Measurements from ENCODE around the gene C1orf105. TPM values are rescaled to one million over a fixed set of nuclear protein-coding genes. Genes with fewer than 3 reads are reported as not detected.

The C1orf105 gene
- total and polyA plus RNA-seq, 2 of the 8 experiments (the other 6 are each of a cell fraction or from before 2014, with no cell fraction given), result not detected

GRCh38 chr1:172380441-172381244 is 39.8 kb upstream of the C1orf105 start:
- H2BK12ac ChIP-seq (ENCODE audit: low read depth, low read length), result no peak overlapping the region
- no peak overlapping the region for H3K14ac ChIP-seq (ENCODE audit: insufficient read length)
- no peak overlapping the region for H3K27ac ChIP-seq (ENCODE audit: low read depth, low read length)
- H4K20me1 ChIP-seq (replicated peaks in 1 of 2; ENCODE audit: control insufficient read depth in 1 of 2, insufficient read depth in 2 of 2, low read length in 2 of 2), result no peaks in the 10 kb centered on the region
- H3K9ac ChIP-seq (replicated peaks in 1 of 4; ENCODE audit: extremely low read depth in 1 of 4, low read depth in 3 of 4, low read length in 3 of 4), result no peak overlapping the region
- no peak overlapping the region for H2AK5ac ChIP-seq (ENCODE audit: low read depth, low read length)
- no peak overlapping the region for H4K5ac ChIP-seq (ENCODE audit: insufficient read length, low read depth, low read length)
- no peak overlapping the region for H4K8ac ChIP-seq (ENCODE audit: extremely low read depth, insufficient read depth, low read length)
- H3K36me3 ChIP-seq (ENCODE audit: control insufficient read depth in 2 of 4, insufficient read depth in 4 of 4, low read length in 3 of 4), result no peaks in the 10 kb centered on the region
- H4K91ac ChIP-seq (replicated peaks; ENCODE audit: insufficient read length, low read length), result no peak overlapping the region
- H2BK20ac ChIP-seq (ENCODE audit: low read length), result no peak overlapping the region
- H3K18ac ChIP-seq (ENCODE audit: extremely low read depth, low read length), result no peak overlapping the region
- no peak overlapping the region for H3K56ac ChIP-seq (replicated peaks; ENCODE audit: insufficient read length, low read depth, low read length)
- DNase-seq (ENCODE audit: low read depth in 1 of 2, low spot score in 2 of 2), result no peak
- no peaks in the 10 kb centered on the region for H3K79me1 ChIP-seq (ENCODE audit: low read depth, low read length)
- no peaks in the 10 kb centered on the region for H3K9me3 ChIP-seq (ENCODE audit: insufficient read depth in 2 of 2, low read depth in 1 of 2, low read length in 1 of 2)
- H2AFZ ChIP-seq (ENCODE audit: low read length), result no peak overlapping the region
- H3K79me2 ChIP-seq (ENCODE audit: control insufficient read depth in 1 of 2, insufficient read depth in 2 of 2, low read length in 2 of 2), result no peaks in the 10 kb centered on the region
- ChIA-PET CTCF (ENCODE audit: partially characterized antibody) (no interaction called here), POLR2A (ENCODE audit: partially characterized antibody) (no interaction called here)
- peaks cover 0 to 1% (median 0%) of the 10 kb centered on the region in 4 experiments; a peak in 1 of 7 replicates for H3K27me3 ChIP-seq (replicated peaks in 1 of 4; ENCODE audit: control insufficient read depth in 3 of 4, extremely low read depth in 1 of 4, insufficient read depth in 3 of 4, low read length in 3 of 4)
- 83% methylated on average over 6 of the region's 6 CpGs; no CpG with 5 or more reads in 1 of the 2 experiments for WGBS, 2 experiments (ENCODE audit: extremely low coverage in 1 of 2, insufficient coverage in 1 of 2, insufficient read length in 1 of 2, insufficient replicate concordance in 2 of 2, low coverage in 1 of 2, low lambda C conversion rate in 2 of 2, missing lambda C conversion rate in 1 of 2)
- H3K4me2 ChIP-seq (ENCODE audit: insufficient read depth in 1 of 2, low read depth in 2 of 2, low read length in 2 of 2), result no peak overlapping the region
- no peak overlapping the region for H3K23ac ChIP-seq (ENCODE audit: insufficient read length)
- H3K4ac ChIP-seq (replicated peaks; ENCODE audit: insufficient read length, low read depth, low read length), result no peak overlapping the region
- no peak overlapping the region for H2BK120ac ChIP-seq (replicated peaks; ENCODE audit: low read depth, low read length)
- H2BK5ac ChIP-seq (ENCODE audit: low read depth, low read length), result no peak overlapping the region
- FAIRE-seq, result no peak
- H2BK15ac ChIP-seq (ENCODE audit: low read length), result no peak overlapping the region
- no peak overlapping the region for H3K4me3 ChIP-seq (ENCODE audit: extremely low read depth in 1 of 4, insufficient read depth in 2 of 4, low read depth in 3 of 4, low read length in 4 of 4)
- no peaks in the 10 kb centered on the region for H3K23me2 ChIP-seq (ENCODE audit: low read depth, low read length)
- H3K4me1 ChIP-seq (replicated peaks in 1 of 4; ENCODE audit: control insufficient read depth in 3 of 4, insufficient read depth in 4 of 4, low read length in 3 of 4), result peaks cover 0 to 7% (median 3%) of the 10 kb centered on the region in 4 experiments; a peak in 5 of 7 replicates
- no peak for TF ChIP-seq TAF7 (optimal IDR thresholded peaks at IDR 0.05; ENCODE audit: borderline replicate concordance, low read depth, low read length)
- no peak for TF ChIP-seq HDAC6 (IDR thresholded peaks at IDR 0.05; ENCODE audit: low read depth, low read length)
- TF ChIP-seq BRCA1 (IDR thresholded peaks at IDR 0.05; ENCODE audit: low read depth, low read length), result no peak
- TF ChIP-seq HDAC2 (IDR thresholded peaks at IDR 0.05; ENCODE audit: borderline replicate concordance in 1 of 2, low read depth in 2 of 2, low read length in 2 of 2), result no peak
- TF ChIP-seq PHF8 (conservative IDR thresholded peaks at IDR 0.05; ENCODE audit: low read depth, low read length), result no peak
- TF ChIP-seq KDM1A (IDR thresholded peaks at IDR 0.05; ENCODE audit: borderline replicate concordance, low read length), result no peak
- TF ChIP-seq FOSL1 (IDR thresholded peaks at IDR 0.05; ENCODE audit: insufficient read depth, low read depth, low read length), result no peak
- TF ChIP-seq SP1 (IDR thresholded peaks at IDR 0.05; ENCODE audit: low read depth, low read length), result no peak
- TF ChIP-seq CEBPB (IDR thresholded peaks at IDR 0.05; ENCODE audit: low read depth, low read length), result no peak
- TF ChIP-seq TAF1 (IDR thresholded peaks at IDR 0.05; ENCODE audit: low read depth, low read length), result no peak
- TF ChIP-seq TBP (IDR thresholded peaks at IDR 0.05; ENCODE audit: low read depth, low read length), result no peak
- TF ChIP-seq MAX (IDR thresholded peaks at IDR 0.05), result no peak
- no peak for TF ChIP-seq SIN3A (conservative IDR thresholded peaks at IDR 0.05 in 1 of 2, IDR thresholded peaks at IDR 0.05 in 1 of 2; ENCODE audit: low read depth in 1 of 2, low read length in 2 of 2)
